Inflammatory macrophage (primary cell): Measurements from ENCODE around the gene ZNF624.
"Not testable (repeated sequence)": the region's sequence is repeated elsewhere in the genome, so short reads cannot be mapped to it uniquely, and the experiment has no call there.

ENCODE experiments used
- DNase-seq, 2 donors: peaks; one replicate each; pipeline ENCODE4 v3.0.0-alpha.2; 2020 to 2022
- total RNA-seq, 18 experiments: gene quantifications; one replicate each; lab custom pipeline; 2026; ENCODE audit warnings: mixed read lengths in 6 of 18, inconsistent platforms in 2 of 18; lab: John Stamatoyannopoulos, UW

The ZNF624 gene
- total RNA-seq = 4.0 to 14.0 (median 9.6) reads per million in 18 experiments

GRCh38 chr17:16653367-16654041 lies at the start of gene ZNF624:
Gene ZNF624, minus strand, starts transcription at chr17:16653850.
- peak; percentile 85 to 93 for DNase-seq

- not testable (repeated sequence) for DNase-seq
Measured at GRCh38 chr17:16697603-16698002, 44.0 kb upstream of the ZNF624 start.

GRCh38 chr17:16690447-16690846 lies 36.8 kb upstream of the ZNF624 start:
- DNase-seq = not testable (repeated sequence)

GRCh38 chr17:16689731-16690281 lies 36.2 kb upstream of the ZNF624 start, which contains the start of gene CCDC144A:
Gene CCDC144A, plus strand, starts transcription at chr17:16690241. Its CDS starts 160 bp downstream, at chr17:16690401.
- not testable (repeated sequence) for DNase-seq

- DNase-seq = not testable (repeated sequence)
Measured at GRCh38 chr17:16687151-16687550, 33.5 kb upstream of the ZNF624 start.

GRCh38 chr17:16686019-16686418 lies 32.4 kb upstream of the ZNF624 start:
- not testable (repeated sequence) for DNase-seq

- DNase-seq = not testable (repeated sequence)
Measured at GRCh38 chr17:16683290-16684138, 29.9 kb upstream of the ZNF624 start.

GRCh38 chr17:16676676-16677268 lies 23.1 kb upstream of the ZNF624 start:
- DNase-seq = no peak

- not testable (repeated sequence) for DNase-seq
Measured at GRCh38 chr17:16666907-16667636, 13.4 kb upstream of the ZNF624 start.

GRCh38 chr17:16666553-16666906 lies 12.9 kb upstream of the ZNF624 start:
- not testable (repeated sequence) for DNase-seq

GRCh38 chr17:16662936-16663335 lies 9.3 kb upstream of the ZNF624 start:
- DNase-seq = no peak

- no peak for DNase-seq
Measured at GRCh38 chr17:16661217-16661616, 7.6 kb upstream of the ZNF624 start.

- DNase-seq = peak in 1 of 2 donors; percentile 0
Measured at GRCh38 chr17:16652847-16653366, 743 bp downstream of the ZNF624 start.

GRCh38 chr17:16652252-16652651 lies 1.4 kb downstream of the ZNF624 start:
- DNase-seq = no peak

- no peak for DNase-seq
Measured at GRCh38 chr17:16649585-16649984, 4.1 kb downstream of the ZNF624 start.

GRCh38 chr17:16639438-16639837 lies 14.2 kb downstream of the ZNF624 start:
- DNase-seq = no peak

GRCh38 chr17:16623282-16623681 lies 30.4 kb downstream of the ZNF624 start:
- no peak for DNase-seq

- no peak for DNase-seq
Measured at GRCh38 chr17:16622540-16623277, 30.9 kb downstream of the ZNF624 start.

GRCh38 chr17:16617481-16618060 lies 36.1 kb downstream of the ZNF624 start:
- DNase-seq = no peak

GRCh38 chr17:16599537-16599936 lies 54.1 kb downstream of the ZNF624 start:
- no peak for DNase-seq
